GM21447 (cell line): ENCODE results near the gene FLNB.
"Not testable (repeated sequence)": the region's sequence is repeated elsewhere in the genome, so short reads cannot be mapped to it uniquely, and the experiment has no call there.

Source experiments
- ATAC-seq: cut with Tn5 transposase; IDR thresholded peaks from one replicate; pipeline ENCODE4 v1.9.1; 2021; ENCODE audit not compliant: unreplicated experiment

FLNB gene

GRCh38 chr3:58197588-58197987 is 189.4 kb downstream of the FLNB start:
- ATAC-seq, result no peak

- ATAC-seq, result no peak
These were observed 190.1 kb downstream of the FLNB start for GRCh38 chr3:58198362-58198761.

GRCh38 chr3:58198804-58199203 is 190.6 kb downstream of the FLNB start:
- no peak for ATAC-seq

GRCh38 chr3:58200121-58200709 is 192.0 kb downstream of the FLNB start:
- no peak for ATAC-seq

GRCh38 chr3:58200846-58201355 is 192.7 kb downstream of the FLNB start:
- ATAC-seq, result no peak

GRCh38 chr3:58201451-58201850 is 193.2 kb downstream of the FLNB start:
- ATAC-seq, result not testable (repeated sequence)

- ATAC-seq, result peak; percentile 83
These were observed 194.7 kb downstream of the FLNB start for GRCh38 chr3:58202917-58203360.

GRCh38 chr3:58203541-58203940 is 195.3 kb downstream of the FLNB start:
- ATAC-seq, result no peak

- no peak for ATAC-seq
These were observed 196.5 kb downstream of the FLNB start for GRCh38 chr3:58204720-58205119.

- no peak for ATAC-seq
These were observed 197.8 kb downstream of the FLNB start for GRCh38 chr3:58205981-58206380.

- ATAC-seq, result no peak
These were observed 198.3 kb downstream of the FLNB start for GRCh38 chr3:58206406-58207011.

GRCh38 chr3:58207954-58208353 is 199.7 kb downstream of the FLNB start:
- no peak for ATAC-seq

GRCh38 chr3:58209933-58210332 is 201.7 kb downstream of the FLNB start:
- ATAC-seq, result no peak

GRCh38 chr3:58210761-58211460 is 202.7 kb downstream of the FLNB start, which contains the start of gene DNASE1L3:
Gene DNASE1L3 (minus strand): TSS chr3:58210972. CDS start chr3:58210906, 66 bp downstream.
- ATAC-seq, result no peak

- peak; percentile 80 for ATAC-seq
These were observed 206.5 kb downstream of the FLNB start for GRCh38 chr3:58214484-58215316.

GRCh38 chr3:58215317-58216025 is 207.2 kb downstream of the FLNB start:
- ATAC-seq, result peak; percentile 5

- ATAC-seq, result no peak
These were observed 208.4 kb downstream of the FLNB start for GRCh38 chr3:58216496-58217195.

- no peak for ATAC-seq
These were observed 209.1 kb downstream of the FLNB start for GRCh38 chr3:58217209-58217811.

GRCh38 chr3:58218904-58219303 is 210.7 kb downstream of the FLNB start:
- ATAC-seq, result no peak
